Eye (tissue), 1 donor: ENCODE data around the gene ACE2.

Experiments
- DNase-seq: peaks from one replicate; pipeline ENCODE4 v3.0.0-alpha.2; 2015

Gene ACE2

DNA sequence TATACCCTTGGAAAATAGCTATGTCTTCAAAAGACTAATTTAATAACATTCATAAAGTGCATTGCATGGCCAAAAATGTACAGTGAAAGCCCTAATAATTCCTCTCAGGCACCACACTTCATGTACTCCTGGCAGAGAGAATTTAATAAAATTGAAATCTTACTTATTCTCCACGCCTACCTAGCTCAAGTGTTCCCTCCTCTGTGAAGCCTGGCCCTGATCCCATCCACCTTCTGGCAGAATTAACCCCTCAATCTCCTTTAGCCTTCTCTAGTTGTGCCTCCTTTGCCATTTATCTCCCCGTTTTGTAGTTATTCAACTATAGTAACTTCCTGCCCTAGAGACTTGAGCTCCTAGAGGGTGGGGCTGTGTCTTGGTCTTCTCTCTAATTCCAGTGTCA lies 26.7 kb downstream of the ACE2 start:
- DNase-seq: no peak

GRCh38 chrX:15570145-15570544 lies 30.6 kb downstream of the ACE2 start:
- DNase-seq: no peak

DNA sequence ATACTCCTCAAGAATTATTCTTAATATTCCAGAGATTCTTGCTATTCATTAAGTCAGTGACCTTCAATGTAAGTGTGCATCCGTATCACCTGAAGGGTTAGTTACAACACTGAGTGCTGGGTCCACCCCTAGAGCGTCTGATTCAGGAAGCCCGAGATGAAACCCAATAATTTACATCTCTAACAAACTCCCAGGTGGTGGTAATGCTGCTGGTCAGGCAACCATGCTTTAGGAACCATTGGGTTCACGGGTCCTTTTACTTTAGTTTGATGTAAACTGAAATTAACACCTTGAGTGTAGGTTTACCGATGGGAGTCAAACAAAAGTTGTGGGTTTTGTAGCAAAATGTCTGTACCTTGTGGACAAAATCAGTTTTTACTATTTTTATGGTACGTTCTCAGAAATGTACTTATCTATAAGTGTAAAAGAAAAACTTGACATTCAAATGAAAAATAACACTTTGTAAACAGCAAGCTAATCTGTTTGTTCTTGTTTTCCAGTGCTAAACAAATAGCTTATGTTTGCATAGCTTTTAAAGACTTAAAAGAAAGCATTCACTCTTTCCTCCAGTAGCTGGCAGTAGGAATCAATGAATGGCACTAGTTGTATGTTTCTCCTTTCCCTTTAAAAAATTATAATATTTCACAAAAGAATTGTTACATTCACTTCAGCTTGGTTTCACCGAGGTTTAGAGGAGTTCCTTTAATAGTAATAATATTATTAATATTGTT lies 32.7 kb downstream of the ACE2 start:
- no peak for DNase-seq

DNA sequence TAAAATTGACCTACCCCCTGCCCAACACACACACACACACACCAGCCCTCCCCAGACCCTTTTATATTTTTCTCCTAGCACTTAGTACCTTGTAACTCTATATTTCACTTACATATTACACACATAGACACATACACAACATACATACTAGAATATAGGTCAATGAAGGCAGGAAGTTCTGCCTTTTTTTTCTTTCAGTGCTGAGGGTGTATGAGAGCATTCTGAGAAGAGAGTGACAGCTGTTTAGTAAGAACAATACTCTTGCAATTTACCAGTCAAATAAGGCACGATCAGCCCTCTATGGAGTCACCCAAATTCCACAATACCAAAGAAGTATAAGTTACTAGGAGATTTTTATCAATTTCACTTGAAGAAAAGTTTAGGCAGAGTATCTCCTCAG lies 33.5 kb downstream of the ACE2 start:
- no peak for DNase-seq

DNA sequence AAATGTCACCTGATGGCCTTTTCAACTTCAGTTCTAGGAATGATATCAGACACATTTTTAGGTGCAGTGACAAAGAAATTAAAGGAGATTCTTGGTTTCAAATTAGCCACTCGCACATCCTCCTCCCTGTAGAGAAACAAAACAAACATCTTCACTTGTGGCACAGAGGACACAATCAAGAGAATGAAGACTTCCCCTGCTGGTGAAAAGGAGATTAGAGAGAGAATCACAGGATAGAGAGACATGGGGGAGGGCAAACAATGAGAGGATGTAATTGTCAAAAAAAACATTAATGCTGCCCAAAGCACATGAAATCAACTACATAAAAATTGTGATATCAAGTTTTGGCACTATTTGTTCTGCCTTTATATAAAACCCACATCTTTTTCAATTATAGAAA lies 34.5 kb downstream of the ACE2 start:
- no peak for DNase-seq

- DNase-seq: peak; percentile 29
These were observed 35.7 kb downstream of the ACE2 start for GRCh38 chrX:15564981-15565579.

GRCh38 chrX:15563056-15563455 lies 37.7 kb downstream of the ACE2 start:
- no peak for DNase-seq

DNA sequence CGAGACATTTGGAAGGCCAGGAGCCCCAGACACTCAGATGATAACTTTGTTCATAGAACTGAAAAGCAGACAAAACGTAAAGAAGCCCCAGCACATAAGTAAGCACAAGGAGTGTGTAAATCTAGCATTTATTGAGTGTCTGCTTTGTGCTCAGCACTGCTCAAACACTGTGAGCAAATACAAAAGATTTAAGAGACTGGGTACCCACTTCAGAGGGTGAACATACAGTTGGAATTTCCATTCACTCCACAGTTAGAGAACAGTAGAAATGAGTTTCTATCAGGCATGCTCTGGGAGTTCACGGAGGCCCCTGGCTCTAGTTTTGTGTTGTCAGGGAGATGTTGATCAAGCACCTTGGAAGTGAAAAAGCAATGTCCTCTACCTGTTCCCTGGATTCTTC lies 39.8 kb downstream of the ACE2 start:
- no peak for DNase-seq

GRCh38 chrX:15559227-15559626 lies 41.5 kb downstream of the ACE2 start:
- DNase-seq: no peak

GRCh38 chrX:15549189-15550012 lies 51.4 kb downstream of the ACE2 start:
- no peak for DNase-seq

- no peak for DNase-seq
These were observed 53.4 kb downstream of the ACE2 start for GRCh38 chrX:15547356-15547755.

DNA sequence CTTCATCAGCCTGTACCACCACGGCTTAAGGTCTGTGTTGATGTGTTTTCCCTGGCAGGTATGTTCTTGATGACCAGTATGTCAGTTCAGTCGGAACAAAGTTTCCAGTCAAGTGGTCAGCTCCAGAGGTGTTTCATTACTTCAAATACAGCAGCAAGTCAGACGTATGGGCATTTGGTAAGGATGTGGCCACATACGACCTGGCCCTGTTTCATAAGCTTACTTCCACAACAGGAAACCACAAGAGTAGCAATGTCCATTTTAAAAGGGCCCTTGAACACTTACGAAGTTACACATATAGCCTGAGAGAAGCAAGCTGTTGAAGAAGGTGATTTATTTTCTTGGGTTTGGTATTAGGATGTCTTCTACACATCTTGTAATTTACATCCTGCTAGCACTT lies 54.0 kb downstream of the ACE2 start:
- no peak for DNase-seq

GRCh38 chrX:15530318-15530717 lies 70.4 kb downstream of the ACE2 start:
- no peak for DNase-seq

- DNase-seq: no peak
These were observed 71.6 kb downstream of the ACE2 start for GRCh38 chrX:15529165-15529564.

- DNase-seq: no peak
These were observed 74.9 kb downstream of the ACE2 start for GRCh38 chrX:15525664-15526416.

- no peak for DNase-seq
These were observed 76.3 kb downstream of the ACE2 start for GRCh38 chrX:15524417-15524816.

GRCh38 chrX:15523088-15523487 lies 77.7 kb downstream of the ACE2 start:
- DNase-seq: no peak

GRCh38 chrX:15522464-15522863 lies 78.3 kb downstream of the ACE2 start:
- no peak for DNase-seq

GRCh38 chrX:15515931-15516330 lies 84.8 kb downstream of the ACE2 start:
- DNase-seq: no peak

GRCh38 chrX:15514279-15514678 lies 86.5 kb downstream of the ACE2 start:
- DNase-seq: no peak

DNA sequence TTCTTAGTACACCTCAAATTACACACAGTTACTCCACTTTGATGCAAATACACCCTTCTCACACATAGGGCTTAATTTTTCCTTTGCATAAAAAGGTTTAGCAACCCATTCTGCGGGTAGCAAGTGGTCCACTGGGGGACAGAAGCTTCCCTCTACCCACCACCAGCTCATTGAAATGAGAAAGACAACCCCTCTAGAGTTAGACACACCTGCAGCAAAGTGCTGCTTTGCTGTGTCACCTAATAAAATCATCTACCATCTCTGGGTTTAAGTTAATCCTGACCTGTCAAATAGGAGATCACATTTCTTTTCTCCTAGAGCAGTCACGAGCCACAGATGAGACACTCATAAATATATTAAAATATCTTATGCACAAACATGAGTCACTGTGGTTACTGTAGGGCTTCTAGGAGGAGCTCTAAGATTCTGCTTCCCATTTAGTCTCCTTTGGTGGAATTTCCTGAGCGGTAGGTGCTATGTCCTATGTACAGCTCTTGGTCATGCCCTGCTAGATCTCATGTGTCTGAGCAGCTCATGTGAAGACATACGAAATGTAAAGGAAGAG lies 88.3 kb downstream of the ACE2 start:
- DNase-seq: no peak

DNA sequence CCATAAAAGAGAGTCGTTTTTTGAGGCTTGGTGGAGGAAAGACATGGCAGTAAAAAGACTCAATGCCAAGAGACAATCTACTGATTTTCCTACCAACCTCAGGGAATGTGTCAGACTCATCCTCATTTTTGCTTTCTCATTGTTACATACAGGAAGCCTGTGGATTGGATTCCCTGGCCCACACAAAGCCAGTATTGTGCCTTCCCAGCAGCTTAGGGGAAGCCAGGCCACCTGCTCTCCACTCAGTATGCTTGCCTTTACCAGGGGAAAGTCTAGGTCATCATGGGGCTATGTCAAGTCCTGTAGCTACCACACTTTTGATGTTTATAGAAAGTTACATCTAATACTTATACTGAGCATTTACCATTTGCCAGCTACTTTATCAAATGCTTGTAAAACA lies 89.2 kb downstream of the ACE2 start:
- peak; percentile 22 for DNase-seq
